Left lobe of liver (tissue), 1 donor: ENCODE data around the gene SYAP1. TPM values are rescaled to one million over a fixed set of nuclear protein-coding genes. Genes with fewer than 3 reads are reported as not detected.

Experiments used
- total RNA-seq: library from RNA; stranded (reverse); gene quantifications from one replicate; pipeline ENCODE4 v1.2.1, GENCODE V29; 2021
- donor health status: DM: no; HTN: yes; CAD: no.

Gene SYAP1
- total RNA-seq, 1 donor from 2014 or later = 26.6 TPM

Other genes with a start within 250 kb of the SYAP1 start
- not detected for gene S100G, start 69.5 kb upstream of the SYAP1 start, total RNA-seq
- 7.8 TPM for gene CTPS2, start 6.9 kb upstream of the SYAP1 start, total RNA-seq
- 5.1 TPM for gene TXLNG, start 66.9 kb downstream of the SYAP1 start, total RNA-seq
- gene RBBP7, start 150.8 kb downstream of the SYAP1 start, total RNA-seq = 28.1 TPM
- 19.1 TPM for gene REPS2, start 227.0 kb downstream of the SYAP1 start, total RNA-seq